Measurements from ENCODE around the gene SCML2.
"Not testable (repeated sequence)": the region's sequence is repeated elsewhere in the genome, so short reads cannot be mapped to it uniquely, and the experiment has no call there.

The SCML2 gene

DNA sequence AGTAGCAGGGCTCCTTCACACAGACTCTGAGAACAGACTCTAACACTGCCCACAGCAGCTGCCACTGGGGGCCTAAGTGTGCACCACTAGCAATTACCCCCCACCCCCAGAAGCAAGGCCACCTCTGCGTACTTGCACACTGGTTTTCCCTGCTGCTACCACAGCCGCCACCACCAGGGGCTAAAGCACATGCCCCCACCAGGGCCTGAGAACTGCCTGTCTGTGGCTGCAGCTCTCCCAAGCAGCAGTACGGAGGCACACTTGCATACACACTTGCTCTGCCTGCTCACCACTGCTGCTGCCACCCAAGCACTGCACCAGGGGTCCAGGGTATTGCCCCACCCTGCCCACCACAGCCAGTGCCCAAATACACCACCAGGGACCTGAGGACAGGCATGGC is 59.6 kb downstream of the SCML2 start:
- TF ChIP-seq GATA1 (IDR thresholded peaks at IDR 0.05; ENCODE audit: low read depth, low read length) (no peak), POLR2A (IDR thresholded peaks at IDR 0.05; ENCODE audit: low read length) (no peak)
- DNase-seq, result no peak

DNA sequence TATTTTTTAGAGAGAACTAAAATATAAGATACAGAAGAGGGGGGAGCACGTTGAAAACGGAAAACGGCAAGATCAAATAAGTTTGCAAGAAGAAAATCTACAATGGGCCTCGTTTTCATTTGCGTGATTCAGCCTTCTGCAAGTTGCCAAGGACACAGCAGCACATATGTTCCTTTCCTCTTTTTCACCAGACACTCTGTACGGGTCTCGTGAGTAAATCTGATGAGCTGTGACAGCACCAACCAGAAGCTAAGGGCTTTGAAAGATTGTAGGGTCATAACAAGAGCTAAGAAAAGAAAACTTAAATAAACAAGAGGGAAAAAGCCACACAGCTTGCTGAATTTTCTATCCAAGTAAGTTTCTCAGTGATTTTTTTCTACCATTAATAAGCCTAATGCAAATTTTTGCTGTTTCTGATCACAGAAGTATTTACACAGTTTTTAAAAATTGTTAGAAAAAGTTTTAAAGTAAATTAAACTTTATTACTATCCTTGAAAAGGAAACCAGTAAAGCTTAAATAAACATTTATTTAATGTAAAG is 63.4 kb downstream of the SCML2 start:
- no peak for DNase-seq
- TF ChIP-seq POLR2A (IDR thresholded peaks at IDR 0.05; ENCODE audit: low read length) (no peak), GATA1 (IDR thresholded peaks at IDR 0.05; ENCODE audit: low read depth, low read length) (no peak)

DNA sequence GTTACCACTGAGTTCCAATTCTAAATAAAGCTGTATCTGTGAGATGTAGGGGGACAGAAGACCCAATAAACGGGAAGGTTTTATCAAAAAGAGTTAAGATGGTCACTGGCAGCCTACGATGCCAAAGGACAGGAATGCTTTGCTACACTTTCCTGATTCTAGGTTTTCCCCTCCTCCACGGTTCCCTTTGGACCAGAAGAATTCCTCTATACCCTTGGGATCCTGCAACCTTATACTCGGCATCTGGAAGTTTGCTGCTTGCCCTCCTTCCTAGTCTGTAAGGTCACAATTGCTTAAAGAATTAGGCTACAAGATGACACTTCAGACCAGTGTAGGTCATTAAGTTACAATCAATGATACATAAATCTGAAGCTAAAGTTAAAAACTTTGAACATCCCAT is 64.3 kb downstream of the SCML2 start:
- TF ChIP-seq GATA1 (IDR thresholded peaks at IDR 0.05; ENCODE audit: low read depth, low read length) (no peak), POLR2A (IDR thresholded peaks at IDR 0.05; ENCODE audit: low read length) (no peak)
- DNase-seq, result no peak

DNA sequence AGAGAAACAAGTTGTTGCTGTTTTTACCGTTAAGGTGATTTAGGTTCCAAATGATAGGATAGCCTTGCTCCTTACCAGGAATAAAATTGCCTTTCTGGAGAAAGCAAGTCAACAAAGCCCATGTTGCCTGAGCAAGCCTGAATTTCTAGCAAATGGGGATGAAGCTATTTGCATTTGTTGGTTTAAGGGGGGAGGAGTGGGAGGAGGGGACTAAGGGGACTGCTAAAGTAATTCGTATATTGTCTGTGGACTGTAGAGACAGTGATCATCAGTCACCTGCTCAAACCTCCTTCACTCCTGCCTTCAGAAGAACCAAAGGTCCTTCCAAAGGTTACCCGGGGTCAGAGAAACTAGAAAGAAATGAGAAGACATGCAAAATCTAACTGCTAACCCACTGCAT is 65.8 kb downstream of the SCML2 start:
- no peak for DNase-seq
- TF ChIP-seq POLR2A (IDR thresholded peaks at IDR 0.05; ENCODE audit: low read length) (no peak), GATA1 (IDR thresholded peaks at IDR 0.05; ENCODE audit: low read depth, low read length) (no peak)

DNA sequence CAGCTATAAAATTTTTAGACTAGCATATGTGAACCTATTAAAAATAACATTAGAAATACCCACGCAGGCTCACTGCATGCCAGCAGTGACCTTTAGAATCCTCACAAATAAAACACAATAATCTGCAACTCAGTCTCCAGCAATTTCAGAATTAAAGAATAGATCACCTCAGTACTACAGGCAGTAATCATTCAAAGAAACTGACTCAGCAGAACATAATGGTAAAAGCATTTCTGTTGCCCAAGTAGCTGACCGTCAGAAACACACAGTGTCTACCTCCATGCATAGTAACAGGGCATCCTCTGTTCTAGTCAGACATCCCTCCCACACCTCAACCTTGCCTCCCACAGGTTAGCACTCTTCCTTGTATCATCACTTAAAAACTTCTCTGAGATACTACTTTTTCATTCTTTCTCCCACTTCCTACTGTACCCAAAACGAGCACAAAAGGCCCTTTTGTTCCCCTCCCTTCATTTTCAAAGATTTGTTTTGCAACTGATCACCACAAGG is 68.1 kb downstream of the SCML2 start:
- DNase-seq, result no peak
- TF ChIP-seq POLR2A (IDR thresholded peaks at IDR 0.05; ENCODE audit: low read length) (no peak), GATA1 (IDR thresholded peaks at IDR 0.05; ENCODE audit: low read depth, low read length) (no peak)

DNA sequence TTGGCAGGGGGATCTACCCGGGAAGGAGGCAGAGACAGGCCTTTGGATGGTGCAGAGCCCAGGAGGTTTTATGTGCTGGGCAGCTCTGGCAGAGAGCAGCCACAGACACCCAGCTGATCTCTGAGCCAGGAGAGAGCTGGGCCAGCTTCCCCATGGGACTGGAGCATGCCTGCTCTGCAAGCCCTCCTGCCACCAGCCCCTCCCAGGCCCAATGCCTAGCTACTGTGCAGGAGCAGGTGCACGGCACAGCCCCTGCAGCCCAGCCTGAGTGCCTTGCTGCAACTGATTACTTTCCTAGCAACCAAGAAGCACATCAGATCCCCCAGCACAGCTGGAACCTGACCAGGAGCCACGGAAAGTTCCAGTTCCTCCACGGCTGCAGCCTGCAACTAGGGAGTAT is 76.0 kb downstream of the SCML2 start:
- no peak for DNase-seq
- TF ChIP-seq POLR2A (IDR thresholded peaks at IDR 0.05; ENCODE audit: low read length), result no peak
- no peak for TF ChIP-seq GATA1 (IDR thresholded peaks at IDR 0.05; ENCODE audit: low read depth, low read length)

DNA sequence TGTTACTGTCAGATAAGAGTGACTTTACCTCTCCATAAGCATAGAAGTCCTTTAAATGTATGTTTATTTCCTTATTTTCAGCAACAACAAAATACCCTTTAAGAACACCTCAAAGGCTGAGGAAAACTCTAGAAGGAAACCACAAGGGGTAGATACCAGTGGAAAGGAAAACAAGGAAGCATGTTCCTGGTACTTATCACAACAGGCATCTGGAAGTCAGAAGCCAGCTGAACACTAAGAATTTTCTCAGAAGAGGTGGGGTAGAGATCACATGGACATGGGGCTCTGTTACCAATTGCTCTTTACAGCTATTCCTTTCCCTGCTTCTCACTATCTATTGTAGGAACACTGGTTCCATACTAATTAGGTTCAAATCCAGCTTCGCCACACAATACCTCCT is 82.3 kb downstream of the SCML2 start:
- DNase-seq, result peak in 1 of 2 experiments; percentile 5
- TF ChIP-seq POLR2A (IDR thresholded peaks at IDR 0.05; ENCODE audit: low read length), result no peak
- no peak for TF ChIP-seq GATA1 (IDR thresholded peaks at IDR 0.05; ENCODE audit: low read depth, low read length)

DNA sequence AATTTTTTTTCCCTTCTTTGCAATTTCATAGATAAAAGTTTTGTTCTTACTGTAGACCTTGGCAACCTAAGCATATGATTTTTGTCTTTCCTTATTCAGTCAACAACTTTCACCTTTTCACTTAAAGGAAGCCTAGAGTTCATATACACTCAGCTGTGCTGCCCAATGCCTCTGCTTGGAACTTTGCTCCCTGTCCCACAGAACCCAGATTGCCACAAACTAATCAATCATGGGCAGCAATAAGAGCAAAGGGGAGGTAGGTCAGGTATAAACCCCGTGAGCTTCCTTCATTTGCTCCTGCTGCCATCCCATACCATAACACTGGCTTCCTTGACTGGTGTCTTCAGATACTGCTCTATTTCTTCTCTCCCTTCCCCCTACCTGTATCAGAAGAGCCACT is 82.8 kb downstream of the SCML2 start:
- DNase-seq, result no peak
- TF ChIP-seq POLR2A (IDR thresholded peaks at IDR 0.05; ENCODE audit: low read length), result no peak
- TF ChIP-seq GATA1 (IDR thresholded peaks at IDR 0.05; ENCODE audit: low read depth, low read length), result no peak

DNA sequence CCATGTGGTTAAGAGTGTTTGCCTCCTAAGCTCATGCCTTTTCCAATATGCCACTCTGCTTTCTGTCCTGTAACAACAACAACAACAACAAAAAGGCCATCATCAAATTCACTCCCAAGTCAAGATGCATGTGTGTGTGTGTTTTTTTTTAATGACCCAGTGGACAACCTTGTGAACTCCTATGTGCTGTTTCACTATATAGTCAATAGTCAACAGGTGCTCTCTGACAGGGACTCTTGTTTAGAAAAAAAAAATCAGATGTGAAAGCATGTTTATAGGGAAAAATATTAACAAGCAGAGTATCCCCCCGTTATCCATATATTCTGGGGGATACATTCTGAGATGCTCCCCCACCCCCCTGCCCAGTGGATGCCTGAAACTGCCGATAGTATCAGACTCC is 83.2 kb downstream of the SCML2 start:
- TF ChIP-seq POLR2A (IDR thresholded peaks at IDR 0.05; ENCODE audit: low read length) (no peak), GATA1 (IDR thresholded peaks at IDR 0.05; ENCODE audit: low read depth, low read length) (no peak)

DNA sequence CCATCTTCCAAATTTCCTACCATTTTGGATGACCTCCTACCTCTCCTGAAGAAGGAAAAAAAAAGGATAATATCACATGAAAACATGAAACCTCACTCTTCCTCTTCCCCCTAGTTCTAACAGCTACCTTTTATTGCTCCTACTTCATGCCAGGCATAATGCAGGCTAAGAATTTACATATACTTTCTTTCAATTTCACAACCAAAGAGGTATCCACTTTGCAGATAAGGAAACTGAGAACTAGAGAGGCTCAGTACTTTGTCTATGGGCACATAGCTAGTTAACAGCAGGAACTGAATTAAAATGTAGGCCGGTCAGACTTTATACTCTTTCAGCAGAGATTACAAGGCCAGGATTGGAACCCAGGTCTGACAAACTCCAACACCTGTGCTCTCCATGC is 99.4 kb downstream of the SCML2 start:
- no peak for DNase-seq
- TF ChIP-seq POLR2A (IDR thresholded peaks at IDR 0.05; ENCODE audit: low read length) (no peak), GATA1 (IDR thresholded peaks at IDR 0.05; ENCODE audit: low read depth, low read length) (no peak)

More for the DNA sequence above, 83.2 kb downstream of the SCML2 start:
- DNase-seq, result no peak

DNA sequence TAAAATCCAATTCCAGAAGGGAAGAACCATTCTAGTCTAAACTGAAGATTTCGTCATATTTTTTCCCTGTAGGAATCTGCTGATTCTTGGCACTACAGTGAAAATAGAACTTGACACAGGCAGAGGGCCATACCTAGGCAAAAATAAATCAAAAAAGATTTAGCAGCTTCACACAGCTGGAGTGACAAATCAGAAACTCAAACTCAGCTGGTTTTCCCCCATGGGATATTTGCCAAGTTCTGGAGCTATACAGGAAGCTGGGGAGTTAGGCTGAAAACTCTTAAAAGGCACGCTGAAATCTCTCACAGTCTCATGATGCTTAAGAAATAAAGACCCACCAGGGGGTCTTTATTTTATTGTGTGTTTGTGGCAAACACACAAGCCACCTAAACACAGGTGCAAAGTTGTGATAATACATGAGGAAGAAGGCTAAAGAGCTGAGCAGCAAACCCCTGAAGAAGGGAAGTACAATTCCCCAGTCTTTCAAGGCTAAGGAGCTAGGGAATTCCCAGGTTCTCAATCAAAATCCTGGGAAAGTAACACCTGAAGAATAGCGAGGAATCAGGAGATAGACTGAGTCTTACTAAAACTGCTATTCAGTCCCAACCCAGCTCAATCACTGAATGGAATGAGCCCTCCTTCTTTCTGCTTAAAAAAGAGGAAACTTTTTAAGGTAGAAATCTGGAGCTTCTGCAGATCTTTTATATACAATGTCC is 101.7 kb downstream of the SCML2 start:
- no peak for DNase-seq
- no peak for TF ChIP-seq POLR2A (IDR thresholded peaks at IDR 0.05; ENCODE audit: low read length)
- TF ChIP-seq GATA1 (IDR thresholded peaks at IDR 0.05; ENCODE audit: low read depth, low read length), result no peak

DNA sequence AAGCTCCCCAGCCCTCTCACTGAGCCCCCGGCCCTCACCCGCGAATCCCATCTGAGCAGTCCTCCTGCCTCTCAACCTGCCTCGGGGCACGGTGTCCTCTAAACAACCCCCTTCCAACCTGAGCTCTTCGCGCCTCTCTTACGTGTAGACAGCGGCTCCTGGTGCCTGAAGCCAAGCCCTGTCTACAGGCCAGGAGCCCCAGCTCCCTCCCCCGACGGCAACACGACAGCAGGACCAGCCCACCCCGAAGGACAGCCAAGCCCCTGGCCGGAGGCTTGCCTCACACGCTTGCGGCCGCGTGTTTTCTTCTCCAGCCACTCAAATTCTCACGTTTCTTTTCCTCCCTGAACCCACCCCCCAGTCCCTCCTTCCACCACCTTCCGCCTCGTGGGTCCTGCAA is 124.8 kb downstream of the SCML2 start:
- DNase-seq, result not testable (repeated sequence)

DNA sequence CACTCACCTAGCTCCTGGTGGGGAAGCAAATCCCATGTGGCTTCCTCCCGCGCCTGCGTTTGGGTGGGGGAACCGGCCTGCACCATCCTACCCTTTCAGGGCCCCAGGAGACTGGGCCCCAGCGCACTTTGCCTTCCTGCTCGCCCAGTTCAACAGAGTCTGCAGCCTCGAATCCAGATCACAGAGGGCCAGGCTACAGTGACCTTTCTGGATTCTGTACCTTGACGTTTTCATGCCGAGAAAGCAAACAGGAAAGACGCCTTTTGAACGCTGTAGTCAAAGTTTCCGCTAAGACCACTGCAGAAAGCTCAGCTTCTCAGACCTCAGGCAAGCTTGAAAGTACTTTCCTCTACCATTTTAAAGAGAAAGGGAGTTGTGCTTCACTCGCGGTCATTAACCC is 126.4 kb downstream of the SCML2 start:
- TF ChIP-seq POLR2A (IDR thresholded peaks at IDR 0.05; ENCODE audit: low read length) (no peak), GATA1 (IDR thresholded peaks at IDR 0.05; ENCODE audit: low read depth, low read length) (no peak)
- DNase-seq, result no peak

DNA sequence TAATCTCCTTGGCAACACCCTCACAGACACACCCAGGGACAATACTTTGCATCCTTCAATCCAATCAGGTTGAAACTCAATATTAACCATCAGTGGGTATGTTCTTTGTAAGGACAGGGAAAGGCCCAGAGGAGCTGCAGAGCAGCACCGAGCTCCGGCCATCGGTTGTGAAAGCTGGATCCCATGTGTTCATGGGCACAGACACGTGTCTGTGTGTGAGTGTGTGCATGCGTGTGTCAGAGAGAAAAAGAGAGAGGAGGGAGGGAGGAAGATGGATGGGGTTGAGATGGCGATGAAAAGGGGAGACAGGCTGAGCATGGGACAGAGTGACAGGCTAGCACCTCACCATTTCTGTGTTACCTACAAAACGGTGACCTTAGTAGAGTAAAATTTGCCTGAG is 127.0 kb downstream of the SCML2 start:
- TF ChIP-seq GATA1 (IDR thresholded peaks at IDR 0.05; ENCODE audit: low read depth, low read length), result no peak
- no peak for TF ChIP-seq POLR2A (IDR thresholded peaks at IDR 0.05; ENCODE audit: low read length)
- no peak for DNase-seq

DNA sequence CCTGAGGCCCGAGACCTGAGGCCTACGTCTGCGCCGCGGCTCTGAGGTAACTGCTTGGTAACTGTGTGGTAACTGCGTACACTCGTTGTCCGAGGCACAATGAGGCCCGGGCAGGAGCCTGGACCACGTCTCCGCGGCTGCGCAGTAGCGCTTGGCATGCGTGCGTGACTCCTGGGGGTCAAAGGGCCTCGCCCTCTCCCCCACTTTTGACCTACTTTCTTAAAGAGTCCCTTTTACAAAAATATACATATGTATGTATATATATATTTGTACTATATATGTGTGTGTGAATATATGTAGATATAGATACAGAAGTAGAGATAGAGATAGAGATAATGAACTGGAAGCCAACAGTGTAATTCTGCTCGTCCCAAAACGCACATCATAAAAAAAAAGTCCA is 133.7 kb downstream of the SCML2 start, which contains the start of gene BEND2:
TSS of gene BEND2 (minus strand) at position 101 of the 400 bp plus-strand sequence. CDS start 136 bp downstream, outside the sequence.
- DNase-seq, result no peak
- no peak for TF ChIP-seq GATA1 (IDR thresholded peaks at IDR 0.05; ENCODE audit: low read depth, low read length)
- no peak for TF ChIP-seq POLR2A (IDR thresholded peaks at IDR 0.05; ENCODE audit: low read length)

Measured in erythroblast (primary cell).